Epidermal melanocyte (primary cell): Measurements from ENCODE around the gene SLC38A11.
"Not testable (repeated sequence)": the region's sequence is repeated elsewhere in the genome, so short reads cannot be mapped to it uniquely, and the experiment has no call there.

Source experiments
- DNase-seq: peaks from one replicate; pipeline ENCODE4 v3.0.0; 2011; ENCODE audit warnings: low spot score; ENCODE audit not compliant: insufficient read length

SLC38A11 gene

DNA sequence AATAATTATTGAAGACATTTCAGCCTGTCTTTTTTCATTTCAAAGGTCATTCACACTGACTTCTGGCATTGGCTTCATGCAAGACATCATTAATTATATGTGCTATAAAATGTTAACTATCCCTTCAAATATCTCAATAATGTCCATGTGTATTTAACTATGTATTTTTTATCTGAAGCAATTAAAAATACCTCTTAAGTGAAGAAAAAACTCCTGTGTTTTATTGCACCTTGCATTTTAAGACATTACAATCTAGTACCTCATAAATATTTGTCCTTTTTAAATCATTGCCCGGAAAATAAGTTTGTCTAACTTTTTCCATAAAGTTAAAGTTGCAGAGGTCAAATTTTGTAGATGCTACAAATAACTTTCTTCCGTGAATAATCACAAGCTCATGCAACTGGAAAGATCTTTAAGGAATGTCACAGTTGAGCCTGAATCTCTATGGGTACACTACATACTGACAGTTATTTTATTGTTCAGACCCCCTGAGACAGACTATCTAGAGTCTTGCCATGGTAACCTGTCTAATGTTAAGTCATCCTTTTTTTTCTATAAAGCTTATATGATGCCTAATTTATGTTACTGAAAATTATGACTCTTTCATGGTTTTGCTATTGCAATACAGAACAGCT lies 75.3 kb downstream of the SLC38A11 start:
- no peak for DNase-seq

DNA sequence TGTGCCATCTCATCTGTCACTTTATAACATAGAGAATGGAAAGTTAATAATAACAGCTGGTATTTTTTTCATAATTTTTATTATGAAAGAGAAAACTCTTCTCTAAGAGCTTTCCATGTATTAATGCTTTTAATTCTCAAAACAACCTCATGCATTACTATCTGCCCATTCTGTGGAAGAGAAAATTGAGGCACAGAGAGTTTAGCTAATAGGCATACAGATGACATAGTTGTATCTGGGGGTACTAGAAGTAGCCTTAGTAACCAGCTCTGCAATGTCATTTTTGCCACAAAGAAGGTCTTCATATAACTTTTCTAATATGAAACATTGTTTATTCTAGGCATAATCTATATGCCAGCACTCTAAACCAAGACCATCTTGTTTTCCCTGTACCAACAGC lies 77.4 kb downstream of the SLC38A11 start:
- no peak for DNase-seq

DNA sequence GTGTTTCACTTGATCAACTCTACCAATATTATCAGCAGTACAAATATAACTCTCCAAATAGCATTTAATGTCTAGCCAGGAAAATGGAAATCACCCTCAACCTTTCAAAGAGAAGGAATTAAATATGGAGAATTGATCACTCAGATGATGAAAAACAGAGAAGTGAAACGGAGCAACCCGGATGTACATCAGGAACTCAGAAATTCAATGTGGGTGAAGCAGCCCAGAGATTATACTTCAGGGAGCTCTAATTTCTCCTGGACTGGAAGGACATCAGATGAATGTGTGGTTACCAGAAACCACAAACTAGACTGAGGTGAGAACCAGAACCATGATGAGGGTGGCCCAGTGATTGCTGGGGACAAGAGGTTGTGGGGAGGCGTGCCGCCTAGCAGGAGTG lies 78.2 kb downstream of the SLC38A11 start:
- no peak for DNase-seq

DNA sequence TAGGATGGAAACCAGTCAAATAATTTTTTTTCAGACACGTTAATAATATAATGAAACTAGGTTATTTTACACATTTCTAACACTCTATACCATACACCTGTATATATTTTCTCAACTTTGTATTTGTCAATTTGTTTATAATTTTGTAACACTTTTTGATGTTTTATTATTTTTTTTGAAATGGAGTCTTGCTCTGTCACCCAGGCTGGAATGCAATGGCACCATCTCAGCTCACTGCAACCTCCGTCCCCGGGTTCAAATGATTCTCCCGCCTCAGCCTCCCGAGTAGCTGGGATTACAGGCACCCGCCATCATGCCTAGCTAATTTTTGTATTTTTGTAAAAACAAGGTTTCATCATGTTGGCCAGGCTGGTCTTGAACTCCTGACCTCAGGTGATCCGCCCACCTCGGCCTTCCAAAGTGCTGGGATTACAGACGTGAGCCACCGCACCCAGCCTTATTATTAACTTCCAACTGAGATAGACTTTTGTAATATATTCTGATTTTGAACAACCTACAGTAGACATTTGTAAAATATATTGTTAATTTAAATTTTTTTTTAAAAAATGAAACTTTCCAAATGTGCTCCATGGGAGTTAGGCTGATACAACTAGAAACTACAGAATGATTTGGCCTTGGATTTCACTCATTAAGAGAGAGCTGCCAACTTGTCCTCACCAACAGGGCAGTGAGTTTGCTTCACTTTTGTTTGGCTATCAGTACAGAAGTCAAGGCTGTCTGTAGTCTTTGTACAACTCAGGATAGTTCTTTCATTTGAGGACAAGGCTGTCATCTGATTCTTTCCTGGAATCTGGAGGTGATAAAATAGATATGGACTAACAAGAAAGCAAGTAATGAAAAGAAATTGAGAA lies 79.8 kb downstream of the SLC38A11 start:
- DNase-seq = no peak

GRCh38 chr2:164873210-164873908 lies 82.0 kb downstream of the SLC38A11 start:
- DNase-seq = no peak

- DNase-seq = no peak
Measured at GRCh38 chr2:164871404-164871803, 83.9 kb downstream of the SLC38A11 start.

DNA sequence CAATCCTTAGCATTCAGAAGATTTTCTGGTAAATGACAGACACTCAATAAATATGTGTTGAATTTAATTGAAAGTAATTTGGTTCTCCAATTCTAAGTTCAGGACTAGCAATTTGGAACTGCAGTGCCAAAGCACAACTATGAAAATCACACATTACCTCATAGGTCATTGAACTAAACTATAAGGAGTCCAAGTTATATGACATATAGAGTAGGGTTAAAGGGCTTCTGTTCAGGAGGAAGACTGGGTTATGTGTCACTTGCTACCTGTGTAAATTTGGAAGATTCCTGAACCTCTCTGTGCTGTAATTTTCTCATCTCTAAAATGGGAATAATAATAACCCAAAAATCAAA lies 85.9 kb downstream of the SLC38A11 start:
- no peak for DNase-seq

GRCh38 chr2:164868563-164869419 lies 86.5 kb downstream of the SLC38A11 start:
- DNase-seq = no peak

GRCh38 chr2:164867779-164868397 lies 87.4 kb downstream of the SLC38A11 start:
- no peak for DNase-seq

GRCh38 chr2:164866381-164866780 lies 88.9 kb downstream of the SLC38A11 start:
- not testable (repeated sequence) for DNase-seq

GRCh38 chr2:164860694-164861042 lies 94.7 kb downstream of the SLC38A11 start:
- no peak for DNase-seq

DNA sequence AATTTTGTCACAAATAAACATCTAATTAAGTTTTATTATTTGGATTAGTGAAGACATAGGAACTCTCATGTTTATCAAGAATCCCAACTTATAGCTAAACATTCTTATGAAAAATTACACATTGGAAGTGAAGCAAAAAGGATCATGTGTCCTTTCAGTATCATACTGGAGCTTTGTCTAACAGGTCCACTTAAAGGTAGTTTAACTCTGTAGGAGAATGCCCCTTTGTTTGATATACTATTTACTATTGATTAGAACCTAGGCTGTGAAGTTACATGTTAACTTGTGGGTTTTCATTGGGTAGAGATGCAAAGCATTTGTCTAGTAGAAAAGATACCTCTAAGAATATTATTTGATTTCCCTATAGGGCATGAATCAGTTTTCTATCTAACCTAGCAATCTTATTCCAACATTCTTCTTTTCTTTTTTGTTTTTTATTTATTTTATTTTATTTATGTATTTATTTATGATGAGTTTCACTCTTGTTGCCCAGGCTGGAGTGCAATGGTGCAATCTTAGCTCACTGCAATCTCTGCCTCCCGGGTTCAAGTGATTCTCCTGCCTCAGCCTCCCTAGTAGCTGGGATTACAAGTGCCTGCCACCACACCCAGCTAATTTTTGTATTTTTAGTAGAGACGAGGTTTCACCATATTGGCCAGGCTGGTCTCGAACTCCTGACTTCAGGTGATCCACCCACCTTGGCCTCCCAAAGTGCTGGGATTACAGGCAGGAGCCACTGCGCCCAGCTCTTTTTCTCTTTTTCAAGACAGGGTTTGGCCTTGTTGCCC lies 95.2 kb downstream of the SLC38A11 start:
- not testable (repeated sequence) for DNase-seq

DNA sequence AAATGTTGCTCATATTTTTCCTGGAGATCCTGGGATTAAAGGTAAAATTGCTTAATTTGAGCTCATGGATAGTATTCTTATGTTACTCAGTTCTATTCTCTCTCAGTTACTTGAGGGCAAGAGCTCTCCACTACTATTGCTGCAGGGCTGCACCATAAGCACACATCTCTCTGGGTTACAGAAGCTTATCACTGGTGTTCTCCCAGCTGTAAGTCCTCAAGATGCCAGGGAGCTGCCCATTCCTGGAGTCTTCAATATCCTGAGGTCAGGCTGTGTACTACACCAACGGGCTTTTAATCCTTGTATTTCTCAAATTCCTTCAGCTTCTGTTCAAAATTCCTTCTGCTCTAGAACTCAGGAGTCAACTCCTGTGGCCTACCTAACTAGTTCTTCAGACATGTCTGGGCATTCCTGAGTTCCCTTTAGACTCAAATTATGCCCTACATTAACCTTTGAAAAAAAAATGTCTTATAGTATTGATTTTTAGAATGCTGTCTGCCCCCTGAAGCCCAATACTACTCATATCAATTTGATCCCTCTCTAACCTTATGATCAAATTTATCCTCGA lies 96.0 kb downstream of the SLC38A11 start:
- DNase-seq = no peak

- no peak for DNase-seq
Measured at GRCh38 chr2:164852086-164852485, 103.2 kb downstream of the SLC38A11 start.

- DNase-seq = no peak
Measured at GRCh38 chr2:164850235-164850634, 105.1 kb downstream of the SLC38A11 start.

GRCh38 chr2:164849506-164849905 lies 105.8 kb downstream of the SLC38A11 start:
- DNase-seq = no peak

- no peak for DNase-seq
Measured at GRCh38 chr2:164847981-164848741, 107.2 kb downstream of the SLC38A11 start.

DNA sequence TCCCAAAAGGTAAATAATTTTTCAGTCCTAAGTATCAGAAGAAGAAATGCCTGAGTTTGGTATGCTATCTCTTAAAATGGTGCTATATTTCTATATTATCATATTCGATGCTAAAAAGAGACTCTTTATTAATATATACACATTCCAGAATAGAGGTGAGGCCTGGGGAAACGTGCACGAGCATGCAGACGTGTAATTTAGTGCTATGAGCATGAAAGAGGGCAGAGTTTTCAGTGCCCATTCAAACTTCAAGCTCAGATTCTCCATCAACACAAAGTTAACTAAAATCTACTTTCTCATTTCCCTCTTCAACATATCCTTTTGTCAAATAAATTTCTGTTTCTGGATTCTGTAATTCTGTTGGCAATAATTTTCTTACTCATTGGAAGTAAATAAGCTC lies 108.0 kb downstream of the SLC38A11 start:
- no peak for DNase-seq

DNA sequence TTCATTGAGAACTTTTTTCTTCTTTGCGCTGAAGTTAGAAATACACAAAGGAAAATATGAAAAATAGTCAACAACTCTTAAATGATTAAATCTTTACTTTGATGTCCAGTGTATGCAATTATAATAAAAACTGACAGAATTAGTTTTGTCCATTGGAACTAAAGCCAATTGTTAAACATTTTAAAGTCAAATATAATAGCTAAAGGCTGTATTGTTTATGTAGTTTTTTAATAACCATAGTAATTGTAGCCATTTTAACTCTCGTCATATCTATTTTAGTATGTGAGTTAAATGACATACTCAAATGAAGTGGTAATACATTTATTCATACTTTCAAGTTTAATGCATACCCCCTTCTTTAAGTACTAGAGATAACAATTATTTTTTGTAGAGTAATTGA lies 109.0 kb downstream of the SLC38A11 start:
- no peak for DNase-seq
